DOHH2 (cell line): ENCODE results near the gene CLEC7A.

Source experiments
- H3F3A ChIP-seq: fragments of 200-600 bp; sonication (generic), shearing (Covaris generic); 2 replicates; pipeline ENCODE4 v1.6.0; 2016; ENCODE audit warnings: antibody characterized with exemption, mild to moderate bottlenecking; ENCODE audit not compliant: control insufficient read depth, insufficient read depth
- H3K27ac ChIP-seq: fragments of 200-600 bp; sonication (generic); 2 replicates; pipeline ENCODE4 v1.5.1; 2014; ENCODE audit warnings: low read depth, mild to moderate bottlenecking, low read length, moderate library complexity
- H3K27me3 ChIP-seq: fragments of 200-600 bp; sonication (generic); 2 replicates; pipeline ENCODE4 v1.6.1; 2014; ENCODE audit warnings: mild to moderate bottlenecking, low read length, mixed read lengths; ENCODE audit not compliant: control insufficient read depth
- H3K36me3 ChIP-seq: fragments of 200-600 bp; sonication (generic); 2 replicates; pipeline ENCODE4 v1.6.1; 2014; ENCODE audit warnings: mild to moderate bottlenecking, low read length, moderate library complexity, mixed read lengths; ENCODE audit not compliant: control insufficient read depth
- H3K4me1 ChIP-seq: fragments of 200-600 bp; sonication (generic); 2 replicates; pipeline ENCODE4 v1.6.1; 2014; ENCODE audit warnings: mild to moderate bottlenecking, low read length, mixed read lengths; ENCODE audit not compliant: control insufficient read depth
- H3K4me2 ChIP-seq: fragments of 200-600 bp; sonication (generic); 2 replicates; pipeline ENCODE4 v1.6.0; 2014; ENCODE audit warnings: mild to moderate bottlenecking, low read length, moderate library complexity
- H3K4me3 ChIP-seq: fragments of 200-600 bp; sonication (generic); 2 replicates; pipeline ENCODE4 v1.5.1; 2014; ENCODE audit warnings: mild to moderate bottlenecking, low read length, mixed read lengths
- H3K79me2 ChIP-seq: fragments of 200-600 bp; sonication (generic); 2 replicates; pipeline ENCODE4 v1.6.1; 2014; ENCODE audit warnings: mild to moderate bottlenecking, low read length, mixed read lengths; ENCODE audit not compliant: control insufficient read depth
- H3K9me2 ChIP-seq: fragments of 200-600 bp; sonication (generic); replicated peaks from 2 replicates; pipeline ENCODE4 v1.6.1; 2014; ENCODE audit warnings: mild to moderate bottlenecking, low read length, mixed read lengths; ENCODE audit not compliant: control insufficient read depth
- H3K9me3 ChIP-seq: fragments of 200-600 bp; sonication (generic); 2 replicates; pipeline ENCODE4 v1.6.1; 2014; ENCODE audit warnings: antibody characterized with exemption, low read length, mixed read lengths; ENCODE audit not compliant: control insufficient read depth, insufficient read depth
- H4K20me1 ChIP-seq: fragments of 200-600 bp; sonication (generic); 2 replicates; pipeline ENCODE4 v1.6.0; 2014; ENCODE audit warnings: low read depth, mild to moderate bottlenecking, antibody characterized with exemption, low read length, moderate library complexity; ENCODE audit not compliant: control insufficient read depth, insufficient read depth
- CTCF ChIP-seq: fragments of 200-600 bp; sonication (generic); IDR thresholded peaks from one replicate; pipeline ENCODE4 v1.5.1; 2014; ENCODE audit warnings: antibody characterized with exemption, mild to moderate bottlenecking, low read depth, low read length; ENCODE audit not compliant: poor library complexity, severe bottlenecking
- EZH2phosphoT487 ChIP-seq: fragments of 200-600 bp; sonication (generic); IDR thresholded peaks from 2 replicates; pipeline ENCODE4 v1.6.1; 2017; ENCODE audit warnings: borderline replicate concordance, mild to moderate bottlenecking, antibody characterized with exemption, low read length, moderate library complexity, mixed read lengths

CLEC7A gene

GRCh38 chr12:10102322-10102721 is 27.7 kb downstream of the CLEC7A start:
- H4K20me1 ChIP-seq, result no peaks in the 10 kb centered on the region
- H3K4me1 ChIP-seq, result no peaks in the 10 kb centered on the region
- no peak overlapping the region for H3K27ac ChIP-seq
- no peaks in the 10 kb centered on the region for H3K79me2 ChIP-seq
- H3K27me3 ChIP-seq, result peaks cover 3% of the 10 kb centered on the region; the same call in 1 of the 2 replicates
- H3K4me2 ChIP-seq, result no peak overlapping the region
- H3K36me3 ChIP-seq, result no peaks in the 10 kb centered on the region
- H3K9me3 ChIP-seq, result no peaks in the 10 kb centered on the region
- H3K4me3 ChIP-seq, result no peak overlapping the region
- TF ChIP-seq CTCF (no peak), EZH2phosphoT487 (no peak)
- no peaks in the 10 kb centered on the region for H3K9me2 ChIP-seq
- no peaks in the 10 kb centered on the region for H3F3A ChIP-seq

DNA sequence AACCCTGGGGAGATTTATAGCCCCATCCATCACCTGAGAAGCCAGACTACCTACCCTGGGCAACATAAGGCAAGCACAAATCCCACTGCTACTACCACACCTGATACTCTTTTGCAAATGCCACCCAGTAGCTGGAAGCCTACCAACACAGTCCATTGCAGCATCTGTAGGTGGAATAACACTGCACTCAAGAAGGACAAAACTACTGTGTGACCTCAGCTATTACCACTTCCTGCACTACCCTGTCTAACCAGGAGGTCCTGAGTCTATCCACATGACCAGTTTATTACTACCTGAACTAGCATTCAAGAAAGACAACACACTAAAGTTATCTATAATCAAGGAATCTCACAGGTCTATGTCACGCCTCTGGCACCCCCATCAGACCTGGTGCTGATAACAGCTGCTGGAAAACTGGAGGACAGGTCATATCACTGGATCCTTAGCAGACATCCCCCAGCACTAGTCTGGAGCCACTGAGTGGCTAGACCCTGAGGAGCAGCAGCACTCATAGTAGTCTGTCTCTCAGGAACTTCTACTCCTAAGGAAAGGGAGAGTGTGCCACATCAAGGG is 28.3 kb downstream of the CLEC7A start:
- Histone ChIP-seq H3K4me3 (no peak overlapping the region), H3F3A (no peaks in the 10 kb centered on the region), H3K9me3 (no peaks in the 10 kb centered on the region), H3K9me2 (no peaks in the 10 kb centered on the region), H3K36me3 (no peaks in the 10 kb centered on the region), H3K27me3 (peaks cover 9% of the 10 kb centered on the region), H3K27ac (no peak overlapping the region), H4K20me1 (no peaks in the 10 kb centered on the region), H3K4me2 (no peak overlapping the region), H3K79me2 (no peaks in the 10 kb centered on the region), H3K4me1 (no peaks in the 10 kb centered on the region)
- TF ChIP-seq CTCF, result no peak
- TF ChIP-seq EZH2phosphoT487, result no peak

DNA sequence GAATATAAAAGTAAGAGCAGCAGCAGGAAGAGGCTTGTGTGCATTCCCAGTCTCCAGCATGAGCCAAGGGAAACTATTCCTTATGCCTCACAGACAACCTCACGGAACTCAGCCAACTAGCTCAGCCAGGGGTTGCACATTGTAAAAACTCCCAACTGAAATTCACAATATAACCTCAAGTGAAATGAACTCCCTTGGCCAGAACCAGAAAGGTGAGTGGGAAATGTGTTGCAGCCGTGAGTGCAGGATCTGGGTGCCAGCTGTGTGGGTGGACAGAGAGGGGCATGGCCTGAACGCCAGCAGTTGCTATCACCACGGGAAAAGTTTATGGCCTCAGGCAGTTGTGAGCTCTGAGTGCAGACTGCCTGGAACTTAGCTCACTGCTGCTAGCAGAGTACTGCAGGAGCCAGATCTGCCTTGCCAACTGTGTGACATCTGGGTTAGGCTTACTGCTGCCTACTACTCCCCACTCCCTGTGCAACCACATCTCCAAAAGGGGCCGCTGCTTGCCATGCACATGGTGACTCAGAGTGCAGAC is 28.9 kb downstream of the CLEC7A start:
- no peak overlapping the region for H3K27ac ChIP-seq
- TF ChIP-seq CTCF (no peak), EZH2phosphoT487 (no peak)

More for the DNA sequence above, 28.9 kb downstream of the CLEC7A start:
- Histone ChIP-seq H3K79me2 (no peaks in the 10 kb centered on the region), H3K27me3 (peaks cover 12% of the 10 kb centered on the region), H3K36me3 (no peaks in the 10 kb centered on the region), H4K20me1 (no peaks in the 10 kb centered on the region), H3K4me2 (no peak overlapping the region), H3K9me2 (no peaks in the 10 kb centered on the region), H3F3A (no peaks in the 10 kb centered on the region), H3K4me3 (no peak overlapping the region), H3K4me1 (no peaks in the 10 kb centered on the region), H3K9me3 (no peaks in the 10 kb centered on the region)
